A673 (cell line): Measurements from ENCODE around the gene TMEM130. TPM values are rescaled to one million over a fixed set of nuclear protein-coding genes. Genes with fewer than 3 reads are reported as not detected.

ENCODE experiments used
- BruUV-seq: library from RNA; stranded (reverse); fragments of 400-500 nt; replicated peaks from 2 replicates; lab custom pipeline; 2021; lab: Mats Ljungman, UMichigan
- CTCF ChIA-PET: fragments of 300-600 bp; sonication (Branson Sonifier 250); formaldehyde crosslinking; loops from one replicate; lab custom pipeline; 2022; ENCODE audit warnings: antibody characterized with exemption; lab: Charles Lee
- POLR2A ChIA-PET: fragments of 300-600 bp; sonication (Branson Sonifier 250); formaldehyde crosslinking; loops from one replicate; lab custom pipeline; 2022; ENCODE audit warnings: antibody characterized with exemption; ENCODE audit not compliant: low non-redundant PET; lab: Charles Lee
- DNase-seq: peaks from one replicate; pipeline ENCODE4 v3.0.0-alpha.2; 2015; ENCODE audit warnings: low spot score
- H3K27ac ChIP-seq: fragments of 200-600 bp; sonication (generic); 2 replicates; pipeline ENCODE4 v1.5.1; 2016; ENCODE audit warnings: mixed run types, low read depth, mild to moderate bottlenecking, mixed read lengths, antibody characterized with exemption, low read length; ENCODE audit not compliant: poor library complexity, severe bottlenecking
- H3K27me3 ChIP-seq: fragments of 200-600 bp; sonication (generic); replicated peaks from 2 replicates; pipeline ENCODE4 v1.6.1; 2017; ENCODE audit warnings: mixed run types, low read depth, mild to moderate bottlenecking, mixed read lengths, antibody characterized with exemption, low read length; ENCODE audit not compliant: insufficient read depth, poor library complexity
- H3K36me3 ChIP-seq: fragments of 200-600 bp; sonication (generic); 2 replicates; pipeline ENCODE4 v1.6.1; 2016; ENCODE audit warnings: mixed run types, mild to moderate bottlenecking, mixed read lengths, antibody characterized with exemption, low read length; ENCODE audit not compliant: insufficient read depth, poor library complexity, severe bottlenecking
- H3K4me1 ChIP-seq: fragments of 200-600 bp; sonication (generic); 2 replicates; pipeline ENCODE4 v1.6.1; 2017; ENCODE audit warnings: mixed run types, mild to moderate bottlenecking, mixed read lengths, antibody characterized with exemption, low read length; ENCODE audit not compliant: insufficient read depth, poor library complexity, severe bottlenecking
- H3K4me3 ChIP-seq: fragments of 200-600 bp; sonication (generic); 2 replicates; pipeline ENCODE4 v1.5.1; 2016; ENCODE audit warnings: low read depth, mixed run types, mild to moderate bottlenecking, mixed read lengths, low read length; ENCODE audit not compliant: poor library complexity, severe bottlenecking
- H3K9me3 ChIP-seq: fragments of 200-600 bp; sonication (generic); 2 replicates; pipeline ENCODE4 v1.6.1; 2016; ENCODE audit warnings: mixed run types, low read depth, mild to moderate bottlenecking, mixed read lengths, antibody characterized with exemption, low read length; ENCODE audit not compliant: poor library complexity, severe bottlenecking
- EZH2 ChIP-seq: fragments of 200-600 bp; sonication (generic); IDR thresholded peaks from 2 replicates; pipeline ENCODE4 v1.6.1; 2017; ENCODE audit warnings: borderline replicate concordance, low read depth, mild to moderate bottlenecking, mixed read lengths, antibody characterized with exemption, low read length; ENCODE audit not compliant: poor library complexity, severe bottlenecking
- intact Hi-C: fragments of 100-400 bp; cut with micrococcal nuclease; formaldehyde crosslinking; loops from one replicate; pipeline ENCODE4 v1.10.0; 2022; ENCODE audit not compliant: unreplicated experiment
- total RNA-seq: library from RNA; stranded (reverse); gene quantifications from 2 replicates; pipeline ENCODE4 v1.2.3, GENCODE V29; 2021
- TF ChIP-seq, protein P1 (sequence below): fragments of 300-800, 200-600 bp; sonication (generic); conservative IDR thresholded peaks from 2 replicates; pipeline ENCODE4 v1.5.1; 2017; ENCODE audit warnings: low read depth, mild to moderate bottlenecking, antibody characterized with exemption, low read length, moderate library complexity, mixed read lengths

TMEM130 gene
- total RNA-seq, 1 experiment from 2014 or later, result not detected

DNA sequence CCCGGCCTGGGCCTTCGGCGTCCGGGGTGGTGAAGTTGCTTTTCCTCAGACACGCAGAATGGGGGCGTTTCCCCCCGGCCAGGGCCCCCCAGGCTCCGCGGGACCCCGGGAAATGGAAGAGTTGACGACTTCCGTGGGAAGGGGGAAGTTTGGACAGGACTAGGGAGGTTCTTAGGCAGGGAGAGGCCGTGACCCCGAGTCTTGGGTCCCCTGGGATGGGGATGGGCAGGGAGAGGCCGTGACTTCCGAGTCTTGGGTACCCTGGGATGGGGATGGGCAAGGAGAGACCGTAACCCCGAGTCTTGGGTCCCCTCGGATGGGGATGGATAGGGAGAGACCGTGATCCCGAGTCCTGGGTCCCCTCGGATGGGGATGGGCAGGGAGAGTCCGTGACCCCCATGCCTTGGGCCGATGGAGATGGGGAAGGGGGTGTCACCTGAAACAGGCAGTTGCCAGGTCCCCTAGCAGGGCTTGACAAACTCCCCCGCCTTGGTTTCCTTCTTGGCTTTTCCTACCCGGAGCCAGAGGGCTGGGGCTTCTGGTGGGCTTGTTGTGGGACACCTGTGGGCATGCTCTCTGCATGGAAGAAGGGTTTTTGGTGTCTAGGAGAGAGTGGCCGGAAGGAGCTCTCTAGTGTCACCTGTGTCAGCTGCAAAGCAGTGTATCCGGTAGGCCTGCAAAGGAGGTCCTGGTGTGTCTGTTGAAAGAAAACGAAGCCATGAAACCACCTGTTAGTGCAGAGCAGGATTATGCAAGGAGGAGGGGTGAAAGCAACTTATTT lies 9.6 kb upstream of the TMEM130 start:
- H3K4me3 ChIP-seq, result peak overlapping the region; percentile 92
- no peak for TF ChIP-seq EZH2
- TF ChIP-seq, protein P1, sequence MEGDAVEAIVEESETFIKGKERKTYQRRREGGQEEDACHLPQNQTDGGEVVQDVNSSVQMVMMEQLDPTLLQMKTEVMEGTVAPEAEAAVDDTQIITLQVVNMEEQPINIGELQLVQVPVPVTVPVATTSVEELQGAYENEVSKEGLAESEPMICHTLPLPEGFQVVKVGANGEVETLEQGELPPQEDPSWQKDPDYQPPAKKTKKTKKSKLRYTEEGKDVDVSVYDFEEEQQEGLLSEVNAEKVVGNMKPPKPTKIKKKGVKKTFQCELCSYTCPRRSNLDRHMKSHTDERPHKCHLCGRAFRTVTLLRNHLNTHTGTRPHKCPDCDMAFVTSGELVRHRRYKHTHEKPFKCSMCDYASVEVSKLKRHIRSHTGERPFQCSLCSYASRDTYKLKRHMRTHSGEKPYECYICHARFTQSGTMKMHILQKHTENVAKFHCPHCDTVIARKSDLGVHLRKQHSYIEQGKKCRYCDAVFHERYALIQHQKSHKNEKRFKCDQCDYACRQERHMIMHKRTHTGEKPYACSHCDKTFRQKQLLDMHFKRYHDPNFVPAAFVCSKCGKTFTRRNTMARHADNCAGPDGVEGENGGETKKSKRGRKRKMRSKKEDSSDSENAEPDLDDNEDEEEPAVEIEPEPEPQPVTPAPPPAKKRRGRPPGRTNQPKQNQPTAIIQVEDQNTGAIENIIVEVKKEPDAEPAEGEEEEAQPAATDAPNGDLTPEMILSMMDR, result peak; percentile 13; the same call in 1 of the 2 replicates
- no peaks in the 10 kb centered on the region for H3K9me3 ChIP-seq
- ChIA-PET CTCF (interaction anchor here (0.6 kb wide), 1 partner anchor 574 kb away, joined by 7 read pairs; no protein-coding TSS in a partner anchor), POLR2A (no interaction called here)
- H3K4me1 ChIP-seq, result peaks cover 11% of the 10 kb centered on the region
- H3K27me3 ChIP-seq, result no peaks in the 10 kb centered on the region
- BruUV-seq, result no TSS peak
- H3K36me3 ChIP-seq, result peaks cover 39% of the 10 kb centered on the region
- no peak for DNase-seq
- intact Hi-C loops, result no loop called here
- H3K27ac ChIP-seq, result peak overlapping the region; percentile 97

DNA sequence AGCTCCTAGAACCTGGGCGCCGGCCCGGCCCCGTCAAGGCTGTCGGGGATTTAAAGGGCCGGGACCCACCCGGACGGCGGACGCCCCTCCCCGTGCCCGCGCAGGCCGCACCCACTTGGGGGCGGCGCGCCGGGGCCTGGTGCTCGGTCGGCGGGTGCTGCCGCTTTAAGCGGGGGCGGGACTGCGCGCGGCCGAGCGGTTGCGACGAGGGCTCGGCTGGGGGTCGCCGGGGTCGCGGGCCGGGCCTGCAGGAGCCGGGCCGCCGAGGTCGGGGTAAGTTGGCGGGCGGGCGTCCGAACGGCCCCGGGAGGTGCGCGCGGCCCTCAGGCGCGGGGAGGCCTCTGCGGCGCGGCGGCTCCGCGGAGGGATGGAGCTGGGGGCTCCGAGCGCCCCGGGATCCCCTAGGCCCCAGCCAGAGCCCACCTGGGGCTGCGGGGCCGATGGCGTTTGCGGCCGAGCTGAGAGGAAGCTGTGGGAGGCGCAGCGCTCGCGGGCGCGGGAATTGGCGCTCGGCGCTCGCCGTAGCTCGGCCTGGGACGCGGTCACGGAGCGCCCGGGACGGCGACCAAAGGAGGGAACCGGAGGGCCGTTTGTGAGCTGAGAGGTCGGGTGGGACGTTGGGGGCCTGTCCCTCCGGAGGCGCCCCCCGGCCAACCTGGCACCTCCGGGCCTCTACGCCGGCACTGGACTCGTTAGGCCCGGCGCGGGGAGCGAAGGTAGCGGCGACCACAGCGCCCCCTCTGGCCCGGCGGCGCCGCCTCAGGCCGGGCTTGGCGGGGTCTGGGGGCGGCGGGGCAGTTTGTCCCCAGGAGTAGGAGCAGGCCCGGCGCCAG lies 8.8 kb upstream of the TMEM130 start, which contains the start of gene TRRAP:
Gene TRRAP (plus strand): TSS at position 168 of the 833 bp plus-strand sequence. CDS start 2,619 bp downstream, outside the sequence.
- no peaks in the 10 kb centered on the region for H3K9me3 ChIP-seq
- ChIA-PET CTCF (interaction anchor here (0.6 kb wide), 2 partner anchors 12 to 574 kb away, joined by 5 to 7 read pairs; no protein-coding TSS in a partner anchor), POLR2A (no interaction called here)
- no peak for TF ChIP-seq EZH2
- TF ChIP-seq, protein P1, result peak; percentile 80
- BruUV-seq, result TSS peak; percentile 76
- intact Hi-C loops, result no loop called here
- peak within 1 kb of the TSS; percentile 92 for H3K4me3 ChIP-seq
- no peaks in the 10 kb centered on the region for H3K27me3 ChIP-seq
- peaks cover 31% of the 10 kb centered on the region for H3K36me3 ChIP-seq
- H3K27ac ChIP-seq, result peak within 1 kb of the TSS; percentile 97
- DNase-seq, result peak; percentile 80
- H3K4me1 ChIP-seq, result peaks cover 11% of the 10 kb centered on the region

DNA sequence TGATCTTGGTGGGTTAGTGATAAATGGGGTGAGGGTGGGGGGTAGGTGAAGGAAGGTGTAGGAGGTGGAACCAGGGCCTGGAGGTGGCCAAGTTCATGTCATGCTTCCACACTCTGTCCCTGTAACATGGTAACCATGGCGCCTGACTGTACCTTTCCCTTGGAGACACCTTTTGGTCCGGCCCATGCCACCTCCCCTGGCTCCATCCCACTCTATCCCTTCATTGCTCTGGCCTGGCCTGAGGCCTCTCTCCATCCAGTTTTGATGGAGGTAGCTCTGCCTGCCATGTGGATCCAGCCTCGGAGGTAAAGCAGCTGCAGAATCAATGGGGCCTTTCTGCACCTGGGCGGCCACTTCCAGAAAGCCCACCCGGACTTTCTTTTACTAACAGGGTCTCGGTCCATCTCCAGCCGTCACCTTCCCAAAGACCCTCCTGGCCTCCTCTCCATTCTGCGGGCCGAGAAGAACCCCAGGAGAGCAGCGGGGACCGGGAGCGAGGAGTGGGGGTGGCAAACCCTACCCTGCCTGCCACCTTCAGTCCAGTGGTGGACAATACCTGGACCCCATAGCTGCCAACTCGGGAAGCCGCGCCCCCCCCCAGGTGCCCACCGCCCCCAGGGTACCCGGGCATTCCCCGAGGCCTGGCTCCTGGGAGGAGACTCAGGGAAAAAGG lies 8.0 kb upstream of the TMEM130 start:
- TF ChIP-seq, protein P1, result no peak
- TF ChIP-seq EZH2, result no peak
- peak overlapping the region; percentile 97 for H3K27ac ChIP-seq
- POLR2A ChIA-PET, result no interaction called here
- peaks cover 23% of the 10 kb centered on the region for H3K36me3 ChIP-seq
- BruUV-seq, result no TSS peak
- no peak for DNase-seq
- peak overlapping the region; percentile 92 for H3K4me3 ChIP-seq
- CTCF ChIA-PET, result interaction anchor here (0.6 kb wide), 1 partner anchor 11 kb away, joined by 5 read pairs; no protein-coding TSS in a partner anchor
- no peaks in the 10 kb centered on the region for H3K27me3 ChIP-seq
- H3K4me1 ChIP-seq, result peaks cover 11% of the 10 kb centered on the region
- intact Hi-C loops, result no loop called here
- H3K9me3 ChIP-seq, result no peaks in the 10 kb centered on the region
